ENCODE measurements around the gene MTHFS. TPM values are rescaled to one million over a fixed set of nuclear protein-coding genes. Genes with fewer than 3 reads are reported as not detected.

Gene MTHFS
- total RNA-seq, 2 donors from 2014 or later: 28.7 to 55.1 TPM

DNA sequence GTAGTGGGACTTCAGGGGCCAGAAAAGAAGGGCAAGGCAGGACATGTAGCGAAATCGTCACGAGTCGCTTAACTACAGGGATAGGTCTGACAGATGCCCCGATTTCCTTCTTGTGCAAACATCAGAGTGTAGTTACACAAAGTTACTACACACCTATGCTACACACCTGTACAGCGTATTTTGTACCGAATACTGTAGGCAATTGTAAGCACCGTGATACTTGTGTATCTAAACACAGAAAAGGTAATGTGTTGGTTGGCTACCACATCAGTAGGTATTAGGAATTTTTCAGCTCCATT lies 515 bp upstream of the MTHFS start:
- Histone ChIP-seq H3K36me3 (no peaks in the 10 kb centered on the region), H3K27me3 (replicated peaks; ENCODE audit: insufficient read depth) (no peaks in the 10 kb centered on the region), H3K27ac (peak overlapping the region; percentile 97 to 98), H3K4me3 (peak overlapping the region; percentile 65 to 80), H3K4me1 (replicated peaks) (no peaks in the 10 kb centered on the region), H3K9me3 (no peaks in the 10 kb centered on the region)
- DNase-seq (ENCODE audit: low spot score): no peak
- TF ChIP-seq POLR2AphosphoS5 (IDR thresholded peaks at IDR 0.05) (no peak), POLR2A (IDR thresholded peaks at IDR 0.05) (no peak)
- TF ChIP-seq, protein P1, sequence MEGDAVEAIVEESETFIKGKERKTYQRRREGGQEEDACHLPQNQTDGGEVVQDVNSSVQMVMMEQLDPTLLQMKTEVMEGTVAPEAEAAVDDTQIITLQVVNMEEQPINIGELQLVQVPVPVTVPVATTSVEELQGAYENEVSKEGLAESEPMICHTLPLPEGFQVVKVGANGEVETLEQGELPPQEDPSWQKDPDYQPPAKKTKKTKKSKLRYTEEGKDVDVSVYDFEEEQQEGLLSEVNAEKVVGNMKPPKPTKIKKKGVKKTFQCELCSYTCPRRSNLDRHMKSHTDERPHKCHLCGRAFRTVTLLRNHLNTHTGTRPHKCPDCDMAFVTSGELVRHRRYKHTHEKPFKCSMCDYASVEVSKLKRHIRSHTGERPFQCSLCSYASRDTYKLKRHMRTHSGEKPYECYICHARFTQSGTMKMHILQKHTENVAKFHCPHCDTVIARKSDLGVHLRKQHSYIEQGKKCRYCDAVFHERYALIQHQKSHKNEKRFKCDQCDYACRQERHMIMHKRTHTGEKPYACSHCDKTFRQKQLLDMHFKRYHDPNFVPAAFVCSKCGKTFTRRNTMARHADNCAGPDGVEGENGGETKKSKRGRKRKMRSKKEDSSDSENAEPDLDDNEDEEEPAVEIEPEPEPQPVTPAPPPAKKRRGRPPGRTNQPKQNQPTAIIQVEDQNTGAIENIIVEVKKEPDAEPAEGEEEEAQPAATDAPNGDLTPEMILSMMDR (IDR thresholded peaks at IDR 0.05): no peak
- intact Hi-C loops (cut with DNase I): loop anchor here (2.0 to 10.0 kb wide), 3 partner anchors 25 to 275 kb away; no protein-coding TSS in a partner anchor
- 21% methylated on average over 8 of the region's 8 CpGs for WGBS

DNA sequence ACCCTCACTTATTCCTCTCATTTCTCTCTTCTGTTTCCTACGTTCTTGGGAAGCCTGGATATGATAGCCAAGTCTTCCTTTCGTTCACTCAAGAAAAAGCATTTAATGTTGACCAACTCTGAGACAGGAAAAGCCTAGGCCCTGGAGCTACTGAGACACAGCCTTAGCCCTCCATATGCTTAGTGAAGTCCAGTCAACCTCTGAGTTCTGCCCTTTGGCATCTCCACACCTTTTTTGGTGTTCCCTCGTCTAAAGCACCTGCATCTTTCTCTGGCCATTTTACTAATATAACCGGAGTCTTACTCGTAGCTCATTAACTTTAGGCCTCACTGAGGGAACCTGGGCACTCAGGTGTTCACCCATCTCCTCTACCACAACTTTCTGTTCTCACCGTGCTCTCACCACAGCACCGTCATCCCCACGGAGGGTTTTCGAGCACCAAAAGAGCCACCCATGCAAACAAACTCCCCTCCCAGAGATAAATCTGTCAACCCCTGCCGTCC lies 632 bp downstream of the MTHFS start:
- Histone ChIP-seq H3K36me3 (no peaks in the 10 kb centered on the region), H3K27ac (peak overlapping the region; percentile 97 to 98), H3K9me3 (no peaks in the 10 kb centered on the region), H3K4me3 (peak overlapping the region; percentile 65 to 80), H3K4me1 (replicated peaks) (no peaks in the 10 kb centered on the region), H3K27me3 (replicated peaks; ENCODE audit: insufficient read depth) (no peaks in the 10 kb centered on the region)
- intact Hi-C loops (cut with DNase I): loop anchor here (2.0 to 10.0 kb wide), 3 partner anchors 27 to 276 kb away; no protein-coding TSS in a partner anchor
- DNase-seq (ENCODE audit: low spot score): no peak
- TF ChIP-seq, protein P1 (IDR thresholded peaks at IDR 0.05): no peak
- TF ChIP-seq POLR2AphosphoS5 (IDR thresholded peaks at IDR 0.05): no peak
- TF ChIP-seq POLR2A (IDR thresholded peaks at IDR 0.05): no peak
- 14% methylated on average over 10 of the region's 10 CpGs for WGBS

DNA sequence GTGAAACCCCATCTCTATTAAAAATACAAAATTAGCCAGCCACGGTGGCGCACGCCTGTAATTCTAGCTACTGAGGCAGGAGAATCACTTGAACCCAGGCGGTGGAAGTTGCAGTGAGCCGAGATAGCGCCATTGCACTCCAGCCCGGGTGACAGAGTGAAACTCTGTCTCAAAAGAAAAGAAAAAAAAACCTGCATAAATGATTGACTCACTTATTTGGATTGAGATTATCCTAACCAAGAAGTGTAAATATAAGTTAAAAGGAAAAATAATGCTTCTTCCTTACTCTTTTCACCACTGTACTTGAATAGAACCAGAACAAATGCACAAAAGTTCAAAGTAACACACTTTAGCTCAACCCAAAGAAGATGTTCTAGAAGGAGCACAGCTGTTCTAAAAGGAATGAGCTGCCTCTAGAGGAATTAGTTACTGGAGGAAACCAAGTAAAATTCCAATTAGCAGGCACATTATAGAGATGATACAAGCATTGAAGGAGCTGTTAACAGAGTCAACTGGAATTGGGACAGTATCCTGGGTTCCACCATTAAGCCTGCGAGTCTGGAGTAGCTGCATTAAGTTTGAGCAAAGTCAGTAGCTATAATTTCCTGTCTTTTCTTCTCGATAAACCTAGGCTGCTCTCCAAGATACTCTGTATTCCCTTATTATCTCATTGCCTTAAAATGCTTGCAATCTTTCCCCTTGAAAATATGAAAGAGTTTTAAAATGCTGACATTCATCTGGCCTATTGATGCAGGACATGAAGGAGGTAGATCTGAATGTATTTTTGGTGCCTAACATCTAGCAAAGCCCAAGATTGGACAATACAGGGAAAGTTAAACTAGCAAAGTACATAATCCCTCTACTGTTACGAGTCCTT lies 9.5 kb downstream of the MTHFS start:
- Histone ChIP-seq H3K9me3 (no peaks in the 10 kb centered on the region), H3K4me1 (replicated peaks) (no peaks in the 10 kb centered on the region), H3K27me3 (replicated peaks; ENCODE audit: insufficient read depth) (no peaks in the 10 kb centered on the region), H3K27ac (peak overlapping the region; percentile 19 to 39), H3K4me3 (no peak overlapping the region), H3K36me3 (no peaks in the 10 kb centered on the region)
- no peak for DNase-seq (ENCODE audit: low spot score)
- TF ChIP-seq POLR2AphosphoS5 (IDR thresholded peaks at IDR 0.05) (no peak), POLR2A (IDR thresholded peaks at IDR 0.05) (no peak)
- TF ChIP-seq, protein P1 (IDR thresholded peaks at IDR 0.05): no peak
- intact Hi-C loops (cut with DNase I): no loop called here
- WGBS: 83% methylated on average over 10 of the region's 10 CpGs

DNA sequence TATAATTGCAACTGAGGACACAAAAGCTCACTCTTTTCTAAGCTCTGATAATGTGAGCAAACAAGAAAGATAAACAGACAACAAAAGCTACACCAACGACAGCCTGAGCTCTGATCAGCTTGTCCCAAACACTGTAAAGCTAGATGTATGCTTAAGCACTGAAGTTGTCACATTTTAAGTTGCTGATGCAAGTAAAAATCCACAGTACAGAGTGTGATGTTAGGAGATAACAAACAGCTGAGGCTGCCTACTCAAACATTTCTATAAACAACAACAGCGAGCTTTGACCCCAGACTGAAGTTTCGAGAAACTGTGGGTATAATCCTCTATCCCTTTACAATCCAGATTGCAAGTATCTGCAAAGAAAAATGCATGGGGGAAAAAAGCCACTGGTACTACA lies 10.7 kb downstream of the MTHFS start:
- H3K36me3 ChIP-seq: no peaks in the 10 kb centered on the region
- TF ChIP-seq, protein P1 (IDR thresholded peaks at IDR 0.05): no peak
- peak; percentile 47 for TF ChIP-seq POLR2AphosphoS5 (IDR thresholded peaks at IDR 0.05)
- DNase-seq (ENCODE audit: low spot score): no peak
- H3K27me3 ChIP-seq (replicated peaks; ENCODE audit: insufficient read depth): no peaks in the 10 kb centered on the region
- H3K27ac ChIP-seq: peak overlapping the region; percentile 19 to 39
- H3K9me3 ChIP-seq: no peaks in the 10 kb centered on the region
- intact Hi-C loops (cut with DNase I): no loop called here
- WGBS: 63% methylated on average over 3 of the region's 3 CpGs
- H3K4me3 ChIP-seq: no peak overlapping the region
- H3K4me1 ChIP-seq (replicated peaks): no peaks in the 10 kb centered on the region

DNA sequence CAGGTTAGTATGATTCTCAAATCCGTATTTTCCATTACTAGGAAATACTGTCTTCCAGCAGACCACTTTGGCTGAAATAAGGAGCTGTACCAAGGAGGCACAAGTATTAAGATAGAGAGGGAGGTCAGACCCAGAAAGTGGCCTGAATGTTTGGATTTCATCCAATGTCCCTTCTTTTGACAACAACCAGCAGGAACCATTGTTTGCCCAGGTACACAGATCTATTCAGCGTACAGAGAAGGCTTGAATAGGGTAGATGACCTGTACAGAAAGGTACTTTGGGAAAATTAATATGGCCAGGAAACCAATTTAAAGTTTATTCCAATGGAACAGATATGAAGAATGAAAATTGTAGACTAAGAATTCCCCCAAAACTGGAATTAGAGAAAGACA lies 12.6 kb downstream of the MTHFS start:
- 92% methylated on average over 2 of the region's 2 CpGs for WGBS
- H3K4me3 ChIP-seq: no peak overlapping the region
- no peak for DNase-seq (ENCODE audit: low spot score)
- H3K27me3 ChIP-seq (replicated peaks; ENCODE audit: insufficient read depth): no peaks in the 10 kb centered on the region
- no peak overlapping the region for H3K27ac ChIP-seq
- intact Hi-C loops (cut with DNase I): no loop called here
- H3K9me3 ChIP-seq: no peaks in the 10 kb centered on the region
- no peaks in the 10 kb centered on the region for H3K36me3 ChIP-seq
- H3K4me1 ChIP-seq (replicated peaks): no peaks in the 10 kb centered on the region
- TF ChIP-seq, protein P1 (IDR thresholded peaks at IDR 0.05): no peak
- TF ChIP-seq POLR2A (IDR thresholded peaks at IDR 0.05) (no peak), POLR2AphosphoS5 (IDR thresholded peaks at IDR 0.05) (no peak)
